CD4-positive, alpha-beta T cell treated with Interleukin-21 for 1 hour (primary cell): ENCODE measurements around the gene TMEM220.
A peak's percentile ranks its signal among the peaks of the same experiment; 100 is the strongest.
"Not testable (repeated sequence)": the region's sequence is repeated elsewhere in the genome, so short reads cannot be mapped to it uniquely, and the experiment has no call there.

Experiments used
- DNase-seq: peaks from one replicate; pipeline ENCODE4 v3.0.0-alpha.2; 2020

TMEM220 gene

DNA sequence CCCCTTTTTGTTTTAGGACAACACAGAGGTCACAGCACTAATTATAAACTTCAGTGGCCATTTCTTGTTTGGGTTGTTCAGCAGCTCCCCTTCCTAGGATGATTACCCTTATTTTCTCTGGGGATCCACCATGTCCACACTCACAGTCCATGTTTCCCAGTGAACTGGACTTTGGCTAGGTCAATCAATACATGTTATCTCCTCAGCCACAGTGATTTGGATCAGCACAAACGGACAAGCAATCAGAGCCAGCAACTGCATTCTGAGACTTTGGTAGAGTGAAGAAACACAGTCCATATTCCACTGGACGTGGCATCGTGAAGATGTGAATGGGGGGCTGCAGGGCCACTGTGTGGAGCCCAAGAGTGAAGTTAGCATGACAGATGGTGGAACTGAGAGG lies 4.6 kb downstream of the TMEM220 start:
- no peak for DNase-seq

DNA sequence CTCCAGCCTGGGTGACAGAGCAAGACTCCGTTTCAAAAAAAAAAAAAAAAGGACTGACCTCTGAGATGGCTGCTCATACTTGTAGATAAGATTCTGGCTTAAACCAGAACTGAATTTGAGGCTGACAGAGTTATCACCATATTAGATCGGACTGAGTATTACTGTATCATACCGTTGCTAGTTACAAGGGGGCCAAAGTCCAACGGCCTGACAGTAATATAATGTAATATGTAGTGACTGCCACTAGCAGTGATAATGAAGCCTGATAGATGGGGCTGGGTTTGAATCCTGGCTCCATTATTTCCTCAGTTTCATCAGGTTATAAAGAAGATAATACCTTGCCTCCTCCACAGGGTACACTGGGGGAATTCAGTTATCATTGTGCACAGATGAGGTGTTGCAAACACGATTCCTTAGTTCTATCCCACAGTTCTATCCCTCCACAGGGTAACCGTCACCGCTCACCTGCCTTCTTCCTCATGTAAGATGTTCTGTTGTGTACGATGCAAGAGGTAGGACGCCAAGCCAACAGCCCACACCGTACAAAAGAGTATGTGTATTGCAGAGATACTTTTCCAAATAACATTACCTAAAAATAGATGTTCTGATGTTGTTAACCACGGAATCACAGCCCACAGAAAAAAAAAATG lies 5.2 kb downstream of the TMEM220 start:
- DNase-seq: no peak

DNA sequence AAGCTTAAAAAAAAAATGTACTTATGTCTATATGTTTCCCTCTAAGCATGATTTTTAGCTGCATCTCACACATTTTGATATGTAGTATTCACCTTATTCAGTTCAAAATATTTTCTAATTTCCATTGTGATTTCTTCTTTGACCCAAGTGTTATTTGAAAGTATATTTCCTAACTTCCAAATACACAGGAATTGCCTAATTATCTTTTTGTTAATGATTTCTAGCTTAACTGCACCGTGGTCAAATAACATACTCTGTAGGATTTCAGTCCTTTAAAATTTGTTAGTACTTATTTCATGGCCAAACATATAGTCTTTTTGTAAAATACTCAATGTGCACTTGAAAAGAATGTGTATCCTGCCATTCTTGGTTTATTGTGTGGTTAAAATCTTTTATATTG lies 11.3 kb downstream of the TMEM220 start:
- no peak for DNase-seq

DNA sequence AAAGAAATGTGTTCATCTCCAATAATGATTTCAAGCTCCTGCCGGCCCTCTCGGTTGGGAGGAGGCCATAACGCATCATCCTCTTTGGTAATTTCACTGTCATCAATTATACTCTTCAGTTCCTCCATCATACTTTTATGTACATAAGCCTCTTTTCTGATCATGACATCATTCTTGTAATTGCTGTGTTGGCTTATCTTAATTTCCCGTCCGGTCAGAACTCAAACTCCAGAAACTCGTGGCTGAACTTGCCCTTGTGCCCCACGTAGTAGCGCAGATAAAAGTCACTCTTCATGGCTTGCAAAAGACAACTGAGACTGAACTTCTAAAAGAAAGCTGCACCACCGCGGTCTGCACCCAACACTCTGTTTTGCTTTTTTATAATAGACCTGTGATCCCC lies 13.6 kb downstream of the TMEM220 start:
- DNase-seq: no peak

DNA sequence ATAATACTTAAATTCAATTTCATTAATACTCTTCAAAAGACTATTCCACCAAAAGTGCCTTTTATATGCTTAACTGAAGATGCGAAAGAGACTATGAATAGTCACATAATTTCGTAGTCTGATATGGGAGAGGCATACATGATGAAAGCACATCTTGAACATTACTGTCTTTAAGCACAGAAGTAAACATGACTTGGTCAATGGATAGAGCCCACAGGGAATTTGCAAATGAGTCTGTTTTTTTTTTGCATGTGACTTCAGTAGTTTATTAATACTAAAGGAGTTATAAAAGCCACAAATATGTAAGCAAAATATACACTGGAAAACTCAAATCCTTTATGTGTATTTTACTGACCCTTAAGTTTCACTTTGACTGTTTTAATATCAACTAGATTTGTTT lies 16.5 kb downstream of the TMEM220 start:
- DNase-seq: no peak

DNA sequence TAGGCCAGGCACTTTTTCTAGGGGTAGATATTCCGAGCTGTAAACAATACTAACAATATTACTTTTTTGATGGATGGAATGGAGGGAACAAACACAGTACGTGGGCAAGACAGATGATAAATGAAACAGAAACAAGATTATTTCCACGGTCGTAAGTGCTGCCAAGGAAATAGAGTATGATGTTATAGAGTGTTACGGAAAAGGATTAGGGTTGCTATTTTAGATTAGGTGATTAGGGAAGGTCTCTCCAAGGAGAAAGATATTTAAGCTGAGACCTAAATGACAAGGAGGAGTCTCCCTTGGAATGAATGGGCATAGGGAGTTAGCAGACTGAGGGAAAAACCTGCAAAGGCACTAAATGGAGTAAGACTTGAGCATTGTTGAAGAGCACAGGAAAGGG lies 24.1 kb downstream of the TMEM220 start:
- no peak for DNase-seq

DNA sequence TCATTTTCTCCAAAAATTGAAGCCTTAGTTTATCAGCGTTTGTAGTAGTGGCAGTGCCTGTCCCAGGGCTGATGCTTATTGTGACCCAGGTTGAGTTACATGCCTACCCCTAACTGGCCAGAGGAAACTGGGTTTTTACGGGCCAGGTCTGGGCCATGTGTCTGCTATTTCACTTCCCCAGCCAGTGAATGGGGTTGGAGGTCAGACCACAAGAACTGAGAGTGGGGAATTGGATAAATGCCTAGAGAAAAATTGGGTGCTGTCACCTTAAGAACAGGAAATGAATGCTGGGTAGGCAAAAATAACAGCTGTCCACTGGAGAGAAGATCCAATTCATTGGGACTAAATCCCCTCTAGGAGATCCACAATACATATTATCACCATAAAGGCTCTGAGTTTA lies 27.2 kb downstream of the TMEM220 start:
- no peak for DNase-seq

DNA sequence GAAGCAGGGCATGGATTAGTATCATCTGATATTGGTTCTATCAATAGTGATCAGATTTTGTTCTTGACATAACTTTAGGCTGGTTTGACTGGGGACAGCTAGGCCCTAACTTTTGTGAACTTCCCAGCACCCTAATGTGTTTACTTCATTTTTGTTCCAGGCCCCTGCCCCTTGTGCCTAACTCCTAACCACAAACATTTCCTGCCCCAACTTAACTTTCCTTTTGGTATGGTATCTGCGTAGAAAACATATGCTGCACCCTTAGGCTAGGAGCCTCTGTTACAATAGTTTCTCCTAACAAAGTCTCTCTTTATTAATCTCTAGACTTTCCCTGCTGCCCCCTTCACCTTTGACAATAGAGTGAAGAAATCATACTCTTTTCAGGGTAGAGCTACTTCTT lies 30.0 kb downstream of the TMEM220 start:
- DNase-seq: peak; percentile 55

DNA sequence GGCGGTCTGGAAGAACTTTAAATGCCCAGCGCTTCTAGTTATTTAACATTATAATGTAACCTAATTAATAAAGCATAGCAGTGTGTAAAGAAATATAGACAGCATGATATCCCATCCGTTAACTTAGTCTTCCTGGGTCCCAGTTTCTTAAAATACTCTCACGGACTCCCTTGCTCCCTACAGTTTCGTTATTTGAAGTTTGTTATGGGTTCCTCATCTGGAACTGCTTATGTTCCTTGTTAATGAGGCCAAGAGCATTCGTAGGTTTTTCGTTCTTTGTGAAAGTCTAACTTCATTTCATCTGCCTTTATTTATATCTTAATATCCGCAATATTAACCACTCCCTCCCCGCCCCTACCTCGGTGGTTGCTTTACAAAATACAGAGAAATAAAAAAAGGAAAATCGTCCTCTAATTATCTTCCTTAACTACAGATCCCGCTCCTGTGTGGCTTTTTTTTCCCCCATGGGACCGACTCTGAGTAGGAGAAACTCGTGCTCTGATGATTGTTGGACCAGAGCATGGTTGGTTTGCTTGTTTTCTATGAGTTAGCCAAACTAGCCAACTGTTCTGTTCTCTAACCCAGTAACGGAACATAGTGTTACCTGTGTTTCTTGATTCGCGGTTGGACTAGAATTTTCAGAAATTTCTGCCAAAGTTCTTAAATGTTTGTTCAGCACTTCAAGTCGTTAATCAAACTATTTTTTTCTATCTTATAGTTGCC lies 31.6 kb downstream of the TMEM220 start:
- no peak for DNase-seq

DNA sequence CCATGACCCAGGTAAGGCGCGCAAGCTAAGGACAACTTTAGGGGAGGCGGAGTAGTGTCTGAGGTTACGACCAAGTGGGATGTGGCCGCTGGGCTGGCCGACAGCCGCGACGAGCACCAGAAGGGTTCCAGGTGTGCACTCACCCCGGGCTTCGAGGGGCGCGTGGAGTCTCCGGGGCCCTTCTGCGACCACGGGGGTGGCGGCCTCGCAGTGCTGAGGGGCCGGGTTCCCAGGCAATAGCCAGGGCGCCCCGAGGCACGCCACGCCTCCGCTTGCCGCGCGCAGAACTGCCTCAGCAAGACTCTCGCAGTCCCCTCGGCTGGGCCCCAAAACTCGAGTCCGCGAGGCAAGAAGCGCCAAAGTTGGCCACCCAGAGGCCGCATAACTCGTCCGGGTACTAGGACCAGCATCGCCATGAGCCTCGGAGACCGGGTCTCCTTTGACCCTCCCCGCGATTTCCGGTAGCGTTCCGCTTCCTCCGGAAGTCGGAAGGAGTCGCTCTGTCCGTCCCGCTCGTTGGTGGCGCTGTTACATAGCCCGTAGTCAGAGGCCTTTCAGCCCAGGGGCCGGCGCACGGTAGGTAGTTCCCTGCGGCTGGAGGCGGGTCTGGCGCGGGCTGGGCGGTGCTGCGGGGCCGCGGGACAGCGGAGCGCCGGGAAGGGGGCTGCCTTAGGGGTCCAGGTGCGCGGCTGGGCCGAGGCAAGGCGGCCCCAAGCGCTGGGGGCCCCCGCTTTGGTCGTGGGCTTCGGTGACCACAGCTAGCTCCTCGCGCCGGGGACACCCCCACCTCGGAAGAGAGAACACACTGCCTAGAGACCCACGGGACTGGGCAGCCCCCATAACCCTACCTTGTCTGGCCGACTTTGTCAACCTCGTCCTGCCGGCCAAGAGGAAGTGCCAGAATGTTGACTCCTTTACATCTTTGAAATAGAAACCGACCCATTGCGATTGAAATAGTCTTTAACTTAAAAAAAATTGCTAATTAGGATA lies 32.4 kb downstream of the TMEM220 start, which contains the start of the genes ADPRM and SCO1:
Gene ADPRM (plus strand): TSS at position 503 of the 990 bp plus-strand sequence. CDS start 7,333 bp downstream, outside the sequence.
Gene SCO1 (minus strand): TSS at position 442 of the 990 bp plus-strand sequence. CDS start 26 bp downstream, at position 416.
- DNase-seq: peak; percentile 92

DNA sequence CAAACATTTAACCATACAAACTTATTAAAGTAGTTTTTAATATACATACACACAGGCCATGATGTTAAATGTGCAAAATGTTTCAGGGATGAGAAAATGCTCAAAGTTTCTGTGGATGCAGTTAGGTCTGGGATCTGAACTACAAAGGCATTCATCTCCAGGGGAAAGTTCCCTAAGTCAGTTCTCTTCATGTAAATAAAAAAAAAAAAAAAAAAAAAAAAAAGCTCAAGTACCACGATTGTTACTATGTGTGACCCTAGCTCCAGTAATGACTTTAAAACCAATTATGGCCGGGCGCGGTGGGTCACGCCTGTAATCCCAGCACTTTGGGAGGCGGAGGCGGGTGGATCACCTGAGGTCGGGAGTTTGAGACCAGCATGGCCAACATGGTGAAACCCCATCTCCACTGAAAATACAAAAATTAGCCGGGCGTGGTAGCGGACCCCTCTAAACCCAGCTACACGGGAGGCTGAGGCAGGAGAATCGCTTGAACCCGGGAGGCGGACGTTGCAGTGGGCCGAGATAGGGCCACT lies 33.9 kb downstream of the TMEM220 start:
- DNase-seq: not testable (repeated sequence)

DNA sequence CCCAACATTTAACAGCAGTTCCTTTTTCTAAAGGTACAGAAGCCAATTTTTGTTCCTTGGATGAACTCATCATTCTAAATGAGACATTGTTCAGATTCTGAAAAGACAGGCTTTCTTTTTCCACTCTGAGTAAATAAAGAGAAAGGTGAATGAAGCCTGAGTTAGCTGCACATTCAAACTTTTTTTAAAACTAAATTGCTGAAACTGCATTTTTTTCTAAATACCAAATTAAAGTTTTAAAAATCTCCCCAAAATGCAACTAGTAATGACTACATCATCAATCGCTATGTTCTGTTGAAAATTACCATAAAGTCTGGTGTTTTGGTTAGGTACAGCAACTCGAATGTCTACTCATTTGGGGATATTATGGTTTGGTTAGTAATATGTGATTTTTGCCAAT lies 42.3 kb downstream of the TMEM220 start:
- DNase-seq: no peak

DNA sequence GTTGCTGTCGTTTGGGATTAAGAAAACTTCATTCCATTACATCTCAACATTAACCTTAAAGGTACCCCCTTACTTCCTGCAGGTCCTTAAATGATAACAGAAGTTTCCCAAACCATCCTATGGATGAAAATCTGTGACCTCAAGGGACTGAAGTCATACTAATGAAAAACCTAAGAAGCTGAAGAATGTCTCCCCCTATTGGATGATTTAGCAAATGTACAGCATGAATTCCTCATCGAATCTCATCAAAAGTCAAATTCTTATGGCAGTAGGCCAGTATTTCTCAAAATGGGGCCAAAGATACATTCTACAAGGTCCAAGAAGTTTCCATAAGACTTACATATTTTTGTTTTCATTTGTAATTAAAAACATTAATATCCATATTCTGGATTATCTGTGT lies 46.0 kb downstream of the TMEM220 start:
- DNase-seq: peak; percentile 18

DNA sequence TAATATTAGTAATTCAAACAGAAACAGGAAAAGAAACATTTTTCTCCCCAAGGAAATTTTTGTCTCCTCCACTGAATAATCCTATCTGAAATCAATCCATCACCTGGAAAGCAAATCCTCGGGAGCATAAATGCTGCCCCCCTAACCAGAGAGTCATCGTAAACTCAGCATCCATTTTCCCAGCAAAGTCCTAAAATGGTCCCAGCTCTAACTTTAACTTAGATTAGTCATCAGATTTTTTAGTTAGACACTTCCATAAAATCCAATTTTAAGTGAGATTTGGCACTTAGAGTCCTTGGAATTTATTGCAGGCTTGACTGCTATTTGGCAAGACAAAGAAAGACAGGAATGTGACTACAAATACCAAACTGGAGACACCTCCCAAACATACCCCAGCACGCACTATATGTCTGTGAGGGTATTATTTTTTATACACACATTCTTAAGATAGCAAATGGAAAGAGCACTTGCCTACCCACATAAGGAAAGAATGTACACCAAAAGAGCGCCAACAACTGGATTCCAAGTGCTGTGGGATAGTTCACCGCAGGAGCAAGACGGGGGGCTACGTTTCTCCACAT lies 47.9 kb downstream of the TMEM220 start:
- no peak for DNase-seq

DNA sequence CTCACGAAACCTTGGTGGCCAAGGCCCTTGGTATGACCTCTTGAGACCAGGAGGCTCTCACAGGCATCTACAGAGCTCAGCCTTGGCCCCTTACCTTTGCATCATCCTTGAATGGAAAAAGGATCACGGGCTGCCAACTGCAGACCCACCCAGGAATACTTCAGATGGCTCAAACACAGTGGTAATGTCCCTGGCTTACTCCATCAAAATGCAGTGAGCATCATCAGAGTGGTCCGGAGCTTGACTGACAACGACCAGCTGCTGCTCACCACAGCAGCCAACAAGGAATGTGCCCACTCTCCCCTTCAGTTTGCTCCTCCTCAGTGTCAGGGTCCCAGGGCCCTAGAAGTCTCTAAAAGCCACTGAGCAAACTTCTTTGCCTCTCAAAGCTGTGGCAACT lies 55.1 kb downstream of the TMEM220 start:
- DNase-seq: no peak

DNA sequence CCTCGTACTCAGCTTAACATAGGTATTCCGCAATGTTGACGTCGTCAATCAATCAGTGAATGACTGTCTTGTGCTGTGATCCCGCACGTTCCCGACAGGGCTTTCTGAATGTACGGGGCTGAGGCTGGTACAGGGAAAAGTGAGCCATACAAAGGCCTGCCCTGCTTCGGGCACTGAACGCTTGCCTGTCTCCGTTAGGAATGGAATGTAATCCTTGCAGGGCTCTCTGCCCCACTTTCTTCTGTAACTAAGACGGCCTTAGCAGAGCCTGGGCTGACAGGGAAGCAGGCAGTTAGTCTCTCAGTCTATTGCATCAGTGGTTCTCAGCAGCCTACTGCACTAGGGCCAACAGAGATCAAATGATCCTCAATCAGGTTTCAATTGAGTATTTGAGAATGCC lies 56.5 kb downstream of the TMEM220 start:
- DNase-seq: no peak

DNA sequence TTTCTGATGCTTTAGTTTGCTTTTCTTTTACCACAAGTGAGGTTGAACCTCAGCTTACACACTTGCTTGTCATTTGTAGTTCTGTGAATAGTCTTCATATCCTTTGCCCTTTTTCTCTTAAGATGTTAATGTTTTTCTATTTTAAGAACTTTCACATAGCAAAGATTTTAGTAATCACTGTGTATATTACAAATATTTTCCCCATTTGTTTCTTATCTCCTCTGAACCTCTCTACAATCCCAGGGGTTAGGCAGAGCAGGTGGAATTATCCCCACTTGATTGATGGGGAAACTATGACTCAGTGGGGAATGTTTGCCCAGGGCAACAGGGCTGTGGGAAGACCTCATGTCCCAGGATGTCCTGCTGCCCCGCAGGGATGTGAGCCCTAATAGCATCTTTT lies 61.0 kb downstream of the TMEM220 start:
- DNase-seq: no peak

DNA sequence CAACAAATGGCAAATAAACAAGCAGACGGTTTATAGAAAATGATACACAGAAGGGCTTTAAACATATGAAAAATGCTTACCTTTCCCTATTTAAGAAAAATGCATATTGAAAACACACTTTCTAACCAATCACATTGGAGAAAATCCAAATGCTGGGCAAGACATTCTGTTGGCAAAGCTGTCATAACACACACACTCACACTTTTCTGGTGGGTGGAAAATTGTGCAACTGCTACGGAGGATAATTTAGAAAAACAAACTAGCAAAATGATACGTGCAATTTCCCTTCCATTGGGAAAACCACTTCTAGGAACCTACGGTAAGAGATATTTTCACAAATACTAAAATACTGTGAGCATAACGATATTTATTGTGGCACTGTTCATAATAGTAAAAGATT lies 62.9 kb downstream of the TMEM220 start:
- DNase-seq: no peak

DNA sequence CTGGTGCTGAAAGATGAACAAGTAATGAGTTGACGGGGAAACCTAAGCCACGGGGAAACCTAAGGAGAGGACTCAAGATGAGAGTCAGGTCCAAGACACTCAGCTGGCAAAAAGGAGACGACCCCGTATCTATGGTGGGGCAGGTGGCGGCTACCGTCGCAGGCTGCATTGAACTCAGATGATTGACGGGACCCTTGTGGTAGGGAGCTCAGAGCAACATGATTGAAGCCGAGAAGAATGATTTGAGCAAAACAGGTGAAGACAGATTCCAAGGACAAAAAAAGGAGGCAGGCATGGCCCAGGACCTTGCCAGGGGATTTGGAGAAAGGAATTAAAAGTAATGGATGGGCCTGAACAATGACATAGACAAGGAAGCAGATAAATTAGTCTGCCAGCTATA lies 65.3 kb downstream of the TMEM220 start:
- no peak for DNase-seq
